HepG2 (cell line): ENCODE measurements around the gene AGAP1. TPM values are rescaled to one million over a fixed set of nuclear protein-coding genes. Genes with fewer than 3 reads are reported as not detected.

Source experiments
- GATAD1 ChIP-seq: IDR thresholded peaks from 2 replicates; pipeline ENCODE4 v1.6.1; 2016; ENCODE audit warnings: missing genetic modification reagents, missing compliant biosample characterization
- MED8 ChIP-seq: sonication (generic); formaldehyde crosslinking; IDR thresholded peaks from 2 replicates; pipeline ENCODE4 v1.8.1; 2023; ENCODE audit warnings: mild to moderate bottlenecking, missing genetic modification reagents; ENCODE audit not compliant: insufficient replicate concordance
- MTF2 ChIP-seq: sonication (generic); formaldehyde crosslinking; IDR thresholded peaks from 2 replicates; pipeline ENCODE4 v1.5.0; 2020; ENCODE audit warnings: missing genetic modification reagents, borderline replicate concordance
- PAWR ChIP-seq: sonication (generic); formaldehyde crosslinking; IDR thresholded peaks from 2 replicates; pipeline ENCODE4 v1.4.0; 2020; ENCODE audit warnings: missing genetic modification reagents, mild to moderate bottlenecking, borderline replicate concordance
- U2AF1 ChIP-seq: fragments of 200-400 bp; formaldehyde crosslinking; optimal IDR thresholded peaks from 2 replicates; pipeline ENCODE3; 2017; ENCODE audit warnings: mild to moderate bottlenecking, low read depth, low read length
- YEATS4 ChIP-seq: sonication (generic); formaldehyde crosslinking; IDR thresholded peaks from 2 replicates; pipeline ENCODE4 v1.4.0; 2020; ENCODE audit warnings: missing genetic modification reagents, borderline replicate concordance
- ZFX ChIP-seq: sonication (generic); formaldehyde crosslinking; IDR thresholded peaks from 2 replicates; pipeline ENCODE4 v1.4.0; 2020; ENCODE audit warnings: mild to moderate bottlenecking, low read depth, missing genetic modification reagents, moderate library complexity
- ZNF737 ChIP-seq: sonication (generic); formaldehyde crosslinking; IDR thresholded peaks from 2 replicates; pipeline ENCODE4 v1.5.0; 2020; ENCODE audit warnings: missing genetic modification reagents, mild to moderate bottlenecking, borderline replicate concordance
- ZNF75D ChIP-seq: sonication (generic); formaldehyde crosslinking; IDR thresholded peaks from 2 replicates; pipeline ENCODE4 v1.8.1; 2023; ENCODE audit warnings: missing genetic modification reagents, mild to moderate bottlenecking, borderline replicate concordance
- polyA plus RNA-seq, 8 experiments: library from polyadenylated mRNA; depleted of rRNA in 3 of 8; stranded (reverse) in 7 of 8; unstranded in 1 of 8; fragments of >200 nt; fragmentation: Illumina TruSeq in 4 of 8; extraction: Trizol in 4 of 8; gene quantifications; 2 replicates each; pipeline versions ENCODE4 v1.2.1 to v1.2.3, GENCODE V29; 2011 to 2016; ENCODE audit warnings: low read depth in 4 of 8, missing spikeins in 1 of 8, mixed read lengths in 1 of 8; ENCODE audit not compliant: insufficient read depth in 1 of 8
- total RNA-seq, 5 experiments: library from RNA; depleted of rRNA; stranded (reverse); fragments of >200 nt; fragmentation: Illumina TruSeq; extraction: Trizol; gene quantifications; 2 replicates each; pipeline ENCODE4 v1.2.3, GENCODE V29; 2016; ENCODE audit warnings: low read depth in 1 of 5
- TF ChIP-seq, protein P1 (sequence below): sonication (generic); formaldehyde crosslinking; conservative IDR thresholded peaks from 2 replicates; pipeline ENCODE4 v1.8.0; 2022; ENCODE audit warnings: mild to moderate bottlenecking, moderate library complexity, missing genetic modification reagents
- TF ChIP-seq, protein P2 (sequence below): sonication (generic); formaldehyde crosslinking; IDR thresholded peaks from 2 replicates; pipeline ENCODE4 v1.4.0; 2020; ENCODE audit warnings: missing genetic modification reagents
- TF ChIP-seq, protein P3 (sequence below): sonication (generic); formaldehyde crosslinking; IDR thresholded peaks from 2 replicates; pipeline ENCODE4 v1.4.0; 2020; ENCODE audit warnings: mild to moderate bottlenecking, low read depth, missing genetic modification reagents
- TF ChIP-seq, protein P4 (sequence below): sonication (generic); formaldehyde crosslinking; IDR thresholded peaks from 2 replicates; pipeline ENCODE4 v1.5.0; 2020; ENCODE audit warnings: mild to moderate bottlenecking, missing genetic modification reagents, borderline replicate concordance
- TF ChIP-seq, protein P5 (sequence below): sonication (generic); formaldehyde crosslinking; conservative IDR thresholded peaks from 2 replicates; pipeline ENCODE4 v1.8.1; 2023; ENCODE audit warnings: missing genetic modification reagents

AGAP1 gene
- total and polyA plus RNA-seq, 2 of the 13 experiments (the other 11 are each of a cell fraction or from before 2014, with no cell fraction given): 21.2 to 32.7 TPM

DNA sequence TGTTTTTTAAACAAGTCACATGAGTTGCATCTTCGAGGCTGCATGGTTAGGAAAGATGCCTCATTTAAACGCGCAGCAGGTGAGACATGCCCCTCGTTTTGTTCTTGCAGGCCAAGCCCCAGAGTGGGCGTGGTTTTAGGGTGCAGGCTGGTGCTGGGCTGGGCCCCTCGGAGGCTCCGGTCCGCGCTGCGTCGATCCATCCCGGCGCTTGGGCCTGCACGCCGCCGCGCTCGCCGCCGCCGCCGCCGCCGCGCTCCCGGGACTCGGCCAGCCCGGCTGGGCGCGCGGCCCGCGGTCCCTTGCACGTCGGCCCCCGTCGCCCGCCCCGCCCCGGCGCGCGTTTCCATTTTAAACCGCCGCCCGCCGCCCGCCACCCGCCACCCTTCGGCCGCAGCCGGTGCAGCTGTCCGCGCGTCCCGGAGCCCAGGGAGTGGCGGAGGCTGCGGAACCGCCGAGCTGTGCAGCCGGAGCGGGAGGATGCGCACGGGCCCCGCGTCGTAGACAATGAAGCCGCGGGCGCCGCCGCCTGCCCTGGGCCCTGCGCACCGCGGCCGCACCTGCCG is 175.5 kb downstream of the AGAP1 start (continued):
- TF ChIP-seq MTF2 (0 out of 2 replicates have a peak, but pooled peaks have one; percentile 42), ZNF75D (CRISPR knock-in tag) (no peak), GATAD1 (CRISPR knock-in tag) (no peak), U2AF1 (no peak), ZFX (CRISPR knock-in tag) (peak; percentile 46), YEATS4 (CRISPR knock-in tag) (no peak), MED8 (CRISPR knock-in tag) (no peak), ZNF737 (CRISPR knock-in tag) (no peak), PAWR (CRISPR knock-in tag) (no peak)
- TF ChIP-seq, protein P1, sequence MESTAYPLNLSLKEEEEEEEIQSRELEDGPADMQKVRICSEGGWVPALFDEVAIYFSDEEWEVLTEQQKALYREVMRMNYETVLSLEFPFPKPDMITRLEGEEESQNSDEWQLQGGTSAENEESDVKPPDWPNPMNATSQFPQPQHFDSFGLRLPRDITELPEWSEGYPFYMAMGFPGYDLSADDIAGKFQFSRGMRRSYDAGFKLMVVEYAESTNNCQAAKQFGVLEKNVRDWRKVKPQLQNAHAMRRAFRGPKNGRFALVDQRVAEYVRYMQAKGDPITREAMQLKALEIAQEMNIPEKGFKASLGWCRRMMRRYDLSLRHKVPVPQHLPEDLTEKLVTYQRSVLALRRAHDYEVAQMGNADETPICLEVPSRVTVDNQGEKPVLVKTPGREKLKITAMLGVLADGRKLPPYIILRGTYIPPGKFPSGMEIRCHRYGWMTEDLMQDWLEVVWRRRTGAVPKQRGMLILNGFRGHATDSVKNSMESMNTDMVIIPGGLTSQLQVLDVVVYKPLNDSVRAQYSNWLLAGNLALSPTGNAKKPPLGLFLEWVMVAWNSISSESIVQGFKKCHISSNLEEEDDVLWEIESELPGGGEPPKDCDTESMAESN (CRISPR knock-in tag): peak; percentile 34; the same call in 1 of the 2 replicates
- TF ChIP-seq, protein P2, sequence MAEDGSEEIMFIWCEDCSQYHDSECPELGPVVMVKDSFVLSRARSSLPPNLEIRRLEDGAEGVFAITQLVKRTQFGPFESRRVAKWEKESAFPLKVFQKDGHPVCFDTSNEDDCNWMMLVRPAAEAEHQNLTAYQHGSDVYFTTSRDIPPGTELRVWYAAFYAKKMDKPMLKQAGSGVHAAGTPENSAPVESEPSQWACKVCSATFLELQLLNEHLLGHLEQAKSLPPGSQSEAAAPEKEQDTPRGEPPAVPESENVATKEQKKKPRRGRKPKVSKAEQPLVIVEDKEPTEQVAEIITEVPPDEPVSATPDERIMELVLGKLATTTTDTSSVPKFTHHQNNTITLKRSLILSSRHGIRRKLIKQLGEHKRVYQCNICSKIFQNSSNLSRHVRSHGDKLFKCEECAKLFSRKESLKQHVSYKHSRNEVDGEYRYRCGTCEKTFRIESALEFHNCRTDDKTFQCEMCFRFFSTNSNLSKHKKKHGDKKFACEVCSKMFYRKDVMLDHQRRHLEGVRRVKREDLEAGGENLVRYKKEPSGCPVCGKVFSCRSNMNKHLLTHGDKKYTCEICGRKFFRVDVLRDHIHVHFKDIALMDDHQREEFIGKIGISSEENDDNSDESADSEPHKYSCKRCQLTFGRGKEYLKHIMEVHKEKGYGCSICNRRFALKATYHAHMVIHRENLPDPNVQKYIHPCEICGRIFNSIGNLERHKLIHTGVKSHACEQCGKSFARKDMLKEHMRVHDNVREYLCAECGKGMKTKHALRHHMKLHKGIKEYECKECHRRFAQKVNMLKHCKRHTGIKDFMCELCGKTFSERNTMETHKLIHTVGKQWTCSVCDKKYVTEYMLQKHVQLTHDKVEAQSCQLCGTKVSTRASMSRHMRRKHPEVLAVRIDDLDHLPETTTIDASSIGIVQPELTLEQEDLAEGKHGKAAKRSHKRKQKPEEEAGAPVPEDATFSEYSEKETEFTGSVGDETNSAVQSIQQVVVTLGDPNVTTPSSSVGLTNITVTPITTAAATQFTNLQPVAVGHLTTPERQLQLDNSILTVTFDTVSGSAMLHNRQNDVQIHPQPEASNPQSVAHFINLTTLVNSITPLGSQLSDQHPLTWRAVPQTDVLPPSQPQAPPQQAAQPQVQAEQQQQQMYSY (CRISPR knock-in tag): peak; percentile 98
- TF ChIP-seq, protein P3, sequence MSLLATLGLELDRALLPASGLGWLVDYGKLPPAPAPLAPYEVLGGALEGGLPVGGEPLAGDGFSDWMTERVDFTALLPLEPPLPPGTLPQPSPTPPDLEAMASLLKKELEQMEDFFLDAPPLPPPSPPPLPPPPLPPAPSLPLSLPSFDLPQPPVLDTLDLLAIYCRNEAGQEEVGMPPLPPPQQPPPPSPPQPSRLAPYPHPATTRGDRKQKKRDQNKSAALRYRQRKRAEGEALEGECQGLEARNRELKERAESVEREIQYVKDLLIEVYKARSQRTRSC (CRISPR knock-in tag): no peak
- TF ChIP-seq, protein P4, sequence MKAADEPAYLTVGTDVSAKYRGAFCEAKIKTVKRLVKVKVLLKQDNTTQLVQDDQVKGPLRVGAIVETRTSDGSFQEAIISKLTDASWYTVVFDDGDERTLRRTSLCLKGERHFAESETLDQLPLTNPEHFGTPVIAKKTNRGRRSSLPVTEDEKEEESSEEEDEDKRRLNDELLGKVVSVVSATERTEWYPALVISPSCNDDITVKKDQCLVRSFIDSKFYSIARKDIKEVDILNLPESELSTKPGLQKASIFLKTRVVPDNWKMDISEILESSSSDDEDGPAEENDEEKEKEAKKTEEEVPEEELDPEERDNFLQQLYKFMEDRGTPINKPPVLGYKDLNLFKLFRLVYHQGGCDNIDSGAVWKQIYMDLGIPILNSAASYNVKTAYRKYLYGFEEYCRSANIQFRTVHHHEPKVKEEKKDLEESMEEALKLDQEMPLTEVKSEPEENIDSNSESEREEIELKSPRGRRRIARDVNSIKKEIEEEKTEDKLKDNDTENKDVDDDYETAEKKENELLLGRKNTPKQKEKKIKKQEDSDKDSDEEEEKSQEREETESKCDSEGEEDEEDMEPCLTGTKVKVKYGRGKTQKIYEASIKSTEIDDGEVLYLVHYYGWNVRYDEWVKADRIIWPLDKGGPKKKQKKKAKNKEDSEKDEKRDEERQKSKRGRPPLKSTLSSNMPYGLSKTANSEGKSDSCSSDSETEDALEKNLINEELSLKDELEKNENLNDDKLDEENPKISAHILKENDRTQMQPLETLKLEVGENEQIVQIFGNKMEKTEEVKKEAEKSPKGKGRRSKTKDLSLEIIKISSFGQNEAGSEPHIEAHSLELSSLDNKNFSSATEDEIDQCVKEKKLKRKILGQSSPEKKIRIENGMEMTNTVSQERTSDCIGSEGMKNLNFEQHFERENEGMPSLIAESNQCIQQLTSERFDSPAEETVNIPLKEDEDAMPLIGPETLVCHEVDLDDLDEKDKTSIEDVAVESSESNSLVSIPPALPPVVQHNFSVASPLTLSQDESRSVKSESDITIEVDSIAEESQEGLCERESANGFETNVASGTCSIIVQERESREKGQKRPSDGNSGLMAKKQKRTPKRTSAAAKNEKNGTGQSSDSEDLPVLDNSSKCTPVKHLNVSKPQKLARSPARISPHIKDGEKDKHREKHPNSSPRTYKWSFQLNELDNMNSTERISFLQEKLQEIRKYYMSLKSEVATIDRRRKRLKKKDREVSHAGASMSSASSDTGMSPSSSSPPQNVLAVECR (CRISPR knock-in tag): peak; percentile 42; the same call in 1 of the 2 replicates
- TF ChIP-seq, protein P5, sequence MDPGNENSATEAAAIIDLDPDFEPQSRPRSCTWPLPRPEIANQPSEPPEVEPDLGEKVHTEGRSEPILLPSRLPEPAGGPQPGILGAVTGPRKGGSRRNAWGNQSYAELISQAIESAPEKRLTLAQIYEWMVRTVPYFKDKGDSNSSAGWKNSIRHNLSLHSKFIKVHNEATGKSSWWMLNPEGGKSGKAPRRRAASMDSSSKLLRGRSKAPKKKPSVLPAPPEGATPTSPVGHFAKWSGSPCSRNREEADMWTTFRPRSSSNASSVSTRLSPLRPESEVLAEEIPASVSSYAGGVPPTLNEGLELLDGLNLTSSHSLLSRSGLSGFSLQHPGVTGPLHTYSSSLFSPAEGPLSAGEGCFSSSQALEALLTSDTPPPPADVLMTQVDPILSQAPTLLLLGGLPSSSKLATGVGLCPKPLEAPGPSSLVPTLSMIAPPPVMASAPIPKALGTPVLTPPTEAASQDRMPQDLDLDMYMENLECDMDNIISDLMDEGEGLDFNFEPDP: 0 out of 2 replicates have a peak, but pooled peaks have one; percentile 45
